Measurements from ENCODE around the gene ARL6IP4. TPM values are rescaled to one million over a fixed set of nuclear protein-coding genes. Genes with fewer than 3 reads are reported as not detected.
A peak's percentile ranks its signal among the peaks of the same experiment; 100 is the strongest.

The ARL6IP4 gene
- total RNA-seq, 1 experiment from 2014 or later, result 486 TPM

GRCh38 chr12:123021688-123022604 is 41.5 kb downstream of the ARL6IP4 start:
- in situ Hi-C loops (cut with HindIII; ENCODE audit: low pct_unique_long_range_greater_than_20kb, low sequenced_read_pairs), result no loop called here
- no peak for DNase-seq (ENCODE audit: low read depth)

- DNase-seq (ENCODE audit: low read depth), result no peak
- in situ Hi-C loops (cut with HindIII; ENCODE audit: low pct_unique_long_range_greater_than_20kb, low sequenced_read_pairs), result no loop called here
These were observed 42.4 kb downstream of the ARL6IP4 start for GRCh38 chr12:123022846-123023245.

- in situ Hi-C loops (cut with HindIII; ENCODE audit: low pct_unique_long_range_greater_than_20kb, low sequenced_read_pairs), result loop anchor here (25.0 kb wide), 1 partner anchor 212 kb away; the partner anchor contains the start of genes MPHOSPH9 and MTRFR
- peak; percentile 53 for DNase-seq (ENCODE audit: low read depth)
These were observed 44.4 kb downstream of the ARL6IP4 start for GRCh38 chr12:123024819-123025391.

- DNase-seq (ENCODE audit: low read depth), result no peak
- in situ Hi-C loops (cut with HindIII; ENCODE audit: low pct_unique_long_range_greater_than_20kb, low sequenced_read_pairs), result loop anchor here (25.0 kb wide), 1 partner anchor 211 kb away; the partner anchor contains the start of genes MPHOSPH9 and MTRFR
These were observed 45.8 kb downstream of the ARL6IP4 start for GRCh38 chr12:123026094-123026853.

- in situ Hi-C loops (cut with HindIII; ENCODE audit: low pct_unique_long_range_greater_than_20kb, low sequenced_read_pairs), result loop anchor here (25.0 kb wide), 1 partner anchor 209 kb away; the partner anchor contains the start of genes MPHOSPH9 and MTRFR
These were observed 47.4 kb downstream of the ARL6IP4 start for GRCh38 chr12:123027726-123028445.

GRCh38 chr12:123028475-123028874 is 48.0 kb downstream of the ARL6IP4 start:
- in situ Hi-C loops (cut with HindIII; ENCODE audit: low pct_unique_long_range_greater_than_20kb, low sequenced_read_pairs), result loop anchor here (25.0 kb wide), 1 partner anchor 209 kb away; the partner anchor contains the start of genes MPHOSPH9 and MTRFR
- DNase-seq (ENCODE audit: low read depth), result no peak

More at GRCh38 chr12:123027726-123028445, 47.4 kb downstream of the ARL6IP4 start:
- no peak for DNase-seq (ENCODE audit: low read depth)

GRCh38 chr12:123029550-123029949 is 49.1 kb downstream of the ARL6IP4 start:
- in situ Hi-C loops (cut with HindIII; ENCODE audit: low pct_unique_long_range_greater_than_20kb, low sequenced_read_pairs), result loop anchor here (25.0 kb wide), 1 partner anchor 208 kb away; the partner anchor contains the start of genes MPHOSPH9 and MTRFR
- no peak for DNase-seq (ENCODE audit: low read depth)

- no peak for DNase-seq (ENCODE audit: low read depth)
- in situ Hi-C loops (cut with HindIII; ENCODE audit: low pct_unique_long_range_greater_than_20kb, low sequenced_read_pairs), result loop anchor here (25.0 kb wide), 1 partner anchor 207 kb away; the partner anchor contains the start of genes MPHOSPH9 and MTRFR
These were observed 50.2 kb downstream of the ARL6IP4 start for GRCh38 chr12:123030686-123031085.

- in situ Hi-C loops (cut with HindIII; ENCODE audit: low pct_unique_long_range_greater_than_20kb, low sequenced_read_pairs), result loop anchor here (25.0 kb wide), 1 partner anchor 206 kb away; the partner anchor contains the start of genes MPHOSPH9 and MTRFR
- no peak for DNase-seq (ENCODE audit: low read depth)
These were observed 50.8 kb downstream of the ARL6IP4 start for GRCh38 chr12:123031171-123031845.

Other genes with a start within 250 kb of the ARL6IP4 start
- not detected in 2 replicates for gene HCAR1, start 249.8 kb upstream of the ARL6IP4 start, total RNA-seq (2014; rRNA removed; shearing (Covaris generic); ENCODE audit: low replicate concordance)
- gene DENR, start 227.9 kb upstream of the ARL6IP4 start, total RNA-seq (2014; rRNA removed; shearing (Covaris generic); ENCODE audit: low replicate concordance), result 7.3 and 7.4 TPM in 2 replicates
- 1.1 and 1.5 TPM in 2 replicates for gene CCDC62, start 206.1 kb upstream of the ARL6IP4 start, total RNA-seq (2014; rRNA removed; shearing (Covaris generic); ENCODE audit: low replicate concordance)
- 56.1 and 67.4 TPM in 2 replicates for gene HIP1R, start 145.2 kb upstream of the ARL6IP4 start, total RNA-seq (2014; rRNA removed; shearing (Covaris generic); ENCODE audit: low replicate concordance)
- 37.8 and 42.2 TPM in 2 replicates for gene VPS37B, start 84.6 kb upstream of the ARL6IP4 start, total RNA-seq (2014; rRNA removed; shearing (Covaris generic); ENCODE audit: low replicate concordance)
- 1.4 and 4.8 TPM in 2 replicates for gene ABCB9, start 14.2 kb upstream of the ARL6IP4 start, total RNA-seq (2014; rRNA removed; shearing (Covaris generic); ENCODE audit: low replicate concordance)
- 79.9 and 88.8 TPM in 2 replicates for gene OGFOD2, start 5.4 kb upstream of the ARL6IP4 start, total RNA-seq (2014; rRNA removed; shearing (Covaris generic); ENCODE audit: low replicate concordance)
- 4.7 and 8.0 TPM in 2 replicates for gene PITPNM2, start 170.4 kb downstream of the ARL6IP4 start, total RNA-seq (2014; rRNA removed; shearing (Covaris generic); ENCODE audit: low replicate concordance)

All from Caki2 (cell line).